Retinal pigment epithelial cell (primary cell): ENCODE data around the gene NMD3.

Experiments
- DNase-seq: peaks from one replicate; pipeline ENCODE4 v3.0.0-alpha.2; 2010; ENCODE audit warnings: low read depth
- H3K4me3 ChIP-seq: 2 replicates; pipeline ENCODE4 v1.5.1; 2011; ENCODE audit warnings: mild to moderate bottlenecking, low read length, control low read depth, moderate library complexity
- CTCF ChIP-seq: conservative IDR thresholded peaks from 2 replicates; pipeline ENCODE4 v1.5.1; 2011; ENCODE audit warnings: low read depth, low read length, control low read depth, inconsistent platforms

NMD3 gene

GRCh38 chr3:161213644-161214043 lies 7.5 kb upstream of the NMD3 start:
- no peak for TF ChIP-seq CTCF
- DNase-seq = no peak
- H3K4me3 ChIP-seq = no peak overlapping the region

- DNase-seq = no peak
- no peak overlapping the region for H3K4me3 ChIP-seq
- TF ChIP-seq CTCF = no peak
These were observed 5.9 kb upstream of the NMD3 start for GRCh38 chr3:161215185-161215584.

DNA sequence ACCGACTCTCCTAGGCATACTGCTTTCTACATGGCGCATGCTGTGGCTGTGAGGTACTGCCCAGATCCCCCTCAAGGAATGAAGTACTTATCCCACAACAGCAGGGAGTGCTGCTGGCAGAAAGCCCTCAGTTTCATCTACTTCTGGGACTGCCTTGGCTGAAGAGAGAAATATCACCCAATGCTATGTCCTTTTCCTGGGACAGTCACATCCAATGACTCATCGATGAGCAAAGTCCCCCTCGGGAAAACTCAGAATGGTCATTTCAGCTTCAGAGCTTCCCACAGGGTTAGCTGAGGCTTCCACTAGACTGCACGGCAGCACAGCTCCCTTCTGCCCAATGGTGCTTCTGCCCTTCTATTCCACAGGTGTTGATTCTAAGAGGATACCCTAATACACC lies 3.6 kb upstream of the NMD3 start:
- H3K4me3 ChIP-seq = no peak overlapping the region
- TF ChIP-seq CTCF = no peak
- no peak for DNase-seq

DNA sequence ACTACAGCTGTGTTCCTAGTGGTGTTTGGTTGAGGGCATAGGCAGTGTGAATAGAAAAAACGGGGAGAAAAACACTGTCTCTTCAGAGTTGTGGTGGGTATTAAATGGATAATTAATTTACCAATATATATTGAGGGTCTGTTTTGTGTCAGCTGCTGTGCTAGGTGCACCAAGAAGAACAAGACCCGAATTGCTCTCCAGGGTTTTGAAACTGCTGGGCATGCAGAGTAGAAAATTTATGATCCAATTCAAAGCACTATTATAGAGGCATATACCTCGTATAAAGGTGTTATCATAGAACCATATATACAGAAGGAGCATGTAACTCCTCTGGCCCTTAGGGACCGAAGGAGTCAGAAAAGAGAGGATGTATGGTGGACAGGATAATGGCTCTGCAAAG lies 1.6 kb upstream of the NMD3 start:
- DNase-seq = no peak
- no peak for TF ChIP-seq CTCF
- H3K4me3 ChIP-seq = no peak overlapping the region

- no peak for DNase-seq
- H3K4me3 ChIP-seq = peak overlapping the region; percentile 68
- no peak for TF ChIP-seq CTCF
These were observed 892 bp downstream of the NMD3 start for GRCh38 chr3:161221806-161222600.

DNA sequence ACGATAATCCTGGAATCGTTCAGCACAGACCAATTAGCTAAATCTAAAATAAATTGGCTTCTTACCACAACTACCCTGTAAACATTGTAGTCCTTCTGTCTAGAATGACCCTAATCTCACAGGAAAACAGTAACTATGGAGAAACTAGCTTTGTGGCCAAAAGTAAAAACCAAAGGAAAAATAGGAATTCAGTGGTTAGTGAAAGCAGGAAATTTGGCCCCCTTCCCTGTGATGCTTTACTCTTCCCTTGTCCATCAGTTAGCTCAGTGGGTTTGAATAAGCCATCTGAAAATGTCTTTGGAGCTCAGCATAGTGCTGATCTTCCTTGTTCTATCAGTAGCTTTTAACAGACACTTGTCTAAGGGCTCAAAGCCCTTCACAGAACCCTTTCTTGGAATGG lies 1.6 kb downstream of the NMD3 start:
- peak; percentile 29 for DNase-seq
- no peak for TF ChIP-seq CTCF
- H3K4me3 ChIP-seq = peak overlapping the region; percentile 68

GRCh38 chr3:161224786-161225185 lies 3.7 kb downstream of the NMD3 start:
- no peak for TF ChIP-seq CTCF
- no peak overlapping the region for H3K4me3 ChIP-seq
- DNase-seq = no peak
